Rectal smooth muscle tissue (tissue), 1 donor: ENCODE data around the gene ZFHX3.
"Not testable (repeated sequence)": the region's sequence is repeated elsewhere in the genome, so short reads cannot be mapped to it uniquely, and the experiment has no call there.

Experiments
- H3K27ac ChIP-seq: one replicate; pipeline ENCODE4 v1.7.0; 2013; ENCODE audit warnings: low read depth, low read length, inconsistent platforms
- H3K27me3 ChIP-seq: one replicate; pipeline ENCODE4 v1.7.0; 2013; ENCODE audit warnings: low read length; ENCODE audit not compliant: control insufficient read depth, insufficient read depth
- H3K36me3 ChIP-seq: one replicate; pipeline ENCODE4 v1.7.0; 2013; ENCODE audit warnings: low read length; ENCODE audit not compliant: control insufficient read depth, insufficient read depth
- H3K4me1 ChIP-seq: one replicate; pipeline ENCODE4 v1.7.0; 2013; ENCODE audit warnings: low read length; ENCODE audit not compliant: control insufficient read depth, insufficient read depth
- H3K4me3 ChIP-seq: one replicate; pipeline ENCODE4 v1.7.0; 2013; ENCODE audit warnings: low read length
- H3K9ac ChIP-seq: one replicate; pipeline ENCODE4 v1.7.0; 2013; ENCODE audit warnings: low read length

The ZFHX3 gene

GRCh38 chr16:72989579-72990551, 58.1 kb downstream of the ZFHX3 start:
- H3K4me1 ChIP-seq, result peaks cover 32% of the 10 kb centered on the region
- peak overlapping the region; percentile 55 for H3K27ac ChIP-seq
- peak overlapping the region; percentile 29 for H3K4me3 ChIP-seq
- H3K9ac ChIP-seq, result no peak overlapping the region
- H3K27me3 ChIP-seq, result no peaks in the 10 kb centered on the region
- H3K36me3 ChIP-seq, result no peaks in the 10 kb centered on the region

- peaks cover 32% of the 10 kb centered on the region for H3K4me1 ChIP-seq
- H3K27me3 ChIP-seq, H3K9ac ChIP-seq, H3K4me3 ChIP-seq, H3K36me3 ChIP-seq: not testable (repeated sequence)
- H3K27ac ChIP-seq, result peak overlapping the region; percentile 55
These were observed 58.7 kb downstream of the ZFHX3 start for GRCh38 chr16:72989203-72989578.

- no peak overlapping the region for H3K9ac ChIP-seq
- H3K27ac ChIP-seq, result peak overlapping the region; percentile 4
- no peaks in the 10 kb centered on the region for H3K36me3 ChIP-seq
- H3K4me1 ChIP-seq, result peaks cover 32% of the 10 kb centered on the region
- no peak overlapping the region for H3K4me3 ChIP-seq
- no peaks in the 10 kb centered on the region for H3K27me3 ChIP-seq
These were observed 59.4 kb downstream of the ZFHX3 start for GRCh38 chr16:72988569-72988968.

- Histone ChIP-seq H3K27ac (no peak overlapping the region), H3K27me3 (no peaks in the 10 kb centered on the region), H3K9ac (no peak overlapping the region), H3K36me3 (no peaks in the 10 kb centered on the region), H3K4me3 (no peak overlapping the region), H3K4me1 (peaks cover 32% of the 10 kb centered on the region)
These were observed 60.4 kb downstream of the ZFHX3 start for GRCh38 chr16:72987480-72987901.

- H3K27ac ChIP-seq, result peak overlapping the region; percentile 67
These were observed 61.9 kb downstream of the ZFHX3 start for GRCh38 chr16:72985995-72986394.

GRCh38 chr16:72985148-72985941, 62.6 kb downstream of the ZFHX3 start:
- H3K27me3 ChIP-seq, result no peaks in the 10 kb centered on the region
- H3K4me3 ChIP-seq, result no peak overlapping the region
- H3K27ac ChIP-seq, result peak overlapping the region; percentile 67
- H3K4me1 ChIP-seq, result peaks cover 29% of the 10 kb centered on the region
- no peaks in the 10 kb centered on the region for H3K36me3 ChIP-seq
- H3K9ac ChIP-seq, result no peak overlapping the region

More at GRCh38 chr16:72985995-72986394, 61.9 kb downstream of the ZFHX3 start:
- no peaks in the 10 kb centered on the region for H3K36me3 ChIP-seq
- no peak overlapping the region for H3K9ac ChIP-seq
- no peak overlapping the region for H3K4me3 ChIP-seq
- peaks cover 30% of the 10 kb centered on the region for H3K4me1 ChIP-seq
- no peaks in the 10 kb centered on the region for H3K27me3 ChIP-seq

GRCh38 chr16:72983728-72984350, 64.1 kb downstream of the ZFHX3 start:
- H3K4me1 ChIP-seq, result peaks cover 17% of the 10 kb centered on the region

GRCh38 chr16:72983241-72983640, 64.7 kb downstream of the ZFHX3 start:
- no peak overlapping the region for H3K27ac ChIP-seq
- H3K36me3 ChIP-seq, result no peaks in the 10 kb centered on the region
- H3K9ac ChIP-seq, result no peak overlapping the region
- H3K4me1 ChIP-seq, result peaks cover 15% of the 10 kb centered on the region
- H3K27me3 ChIP-seq, result no peaks in the 10 kb centered on the region
- no peak overlapping the region for H3K4me3 ChIP-seq

More at GRCh38 chr16:72983728-72984350, 64.1 kb downstream of the ZFHX3 start:
- H3K36me3 ChIP-seq, result no peaks in the 10 kb centered on the region
- H3K9ac ChIP-seq, result no peak overlapping the region
- H3K4me3 ChIP-seq, result no peak overlapping the region
- H3K27me3 ChIP-seq, result no peaks in the 10 kb centered on the region
- no peak overlapping the region for H3K27ac ChIP-seq

GRCh38 chr16:72979974-72980373, 68.0 kb downstream of the ZFHX3 start:
- Histone ChIP-seq H3K4me1 (no peaks in the 10 kb centered on the region), H3K27ac (no peak overlapping the region), H3K27me3 (no peaks in the 10 kb centered on the region), H3K9ac (no peak overlapping the region), H3K36me3 (no peaks in the 10 kb centered on the region), H3K4me3 (no peak overlapping the region)

- Histone ChIP-seq H3K36me3 (no peaks in the 10 kb centered on the region), H3K27ac (no peak overlapping the region), H3K27me3 (no peaks in the 10 kb centered on the region), H3K9ac (no peak overlapping the region), H3K4me1 (no peaks in the 10 kb centered on the region), H3K4me3 (no peak overlapping the region)
These were observed 69.7 kb downstream of the ZFHX3 start for GRCh38 chr16:72978212-72978611.

GRCh38 chr16:72977127-72977526, 70.8 kb downstream of the ZFHX3 start:
- Histone ChIP-seq H3K36me3 (no peaks in the 10 kb centered on the region), H3K27ac (no peak overlapping the region), H3K4me1 (no peaks in the 10 kb centered on the region), H3K4me3 (no peak overlapping the region), H3K27me3 (no peaks in the 10 kb centered on the region), H3K9ac (no peak overlapping the region)

GRCh38 chr16:72976438-72977064, 71.4 kb downstream of the ZFHX3 start:
- no peak overlapping the region for H3K27ac ChIP-seq
- H3K27me3 ChIP-seq, result no peaks in the 10 kb centered on the region
- no peak overlapping the region for H3K9ac ChIP-seq
- H3K4me1 ChIP-seq, result no peaks in the 10 kb centered on the region
- H3K4me3 ChIP-seq, result no peak overlapping the region
- no peaks in the 10 kb centered on the region for H3K36me3 ChIP-seq
